ENCODE results near the gene AZIN2.

DNA sequence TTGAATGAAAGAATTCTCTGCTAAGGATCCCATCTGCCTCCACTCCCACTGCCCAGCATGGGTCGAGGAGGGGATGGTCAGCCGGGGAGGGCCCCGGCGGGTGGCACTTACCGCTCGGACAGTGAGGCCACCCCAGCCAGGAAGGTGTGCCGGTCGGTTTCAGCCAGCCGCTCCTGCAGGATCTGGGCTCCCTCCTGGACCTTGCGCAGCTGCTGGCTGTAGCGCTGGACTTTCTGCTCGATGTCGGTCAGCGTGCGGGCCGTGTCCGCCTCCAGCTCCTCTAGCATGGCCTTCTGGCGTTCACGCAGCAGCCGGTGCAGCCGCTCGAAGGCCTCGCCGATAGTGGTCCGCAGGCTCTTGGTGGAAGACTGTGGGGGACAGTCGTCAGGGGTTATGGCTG is 78.6 kb downstream of the AZIN2 start:
- TF ChIP-seq EZH2 (IDR thresholded peaks at IDR 0.05; ENCODE audit: low read depth): no peak
- TF ChIP-seq, protein P1, sequence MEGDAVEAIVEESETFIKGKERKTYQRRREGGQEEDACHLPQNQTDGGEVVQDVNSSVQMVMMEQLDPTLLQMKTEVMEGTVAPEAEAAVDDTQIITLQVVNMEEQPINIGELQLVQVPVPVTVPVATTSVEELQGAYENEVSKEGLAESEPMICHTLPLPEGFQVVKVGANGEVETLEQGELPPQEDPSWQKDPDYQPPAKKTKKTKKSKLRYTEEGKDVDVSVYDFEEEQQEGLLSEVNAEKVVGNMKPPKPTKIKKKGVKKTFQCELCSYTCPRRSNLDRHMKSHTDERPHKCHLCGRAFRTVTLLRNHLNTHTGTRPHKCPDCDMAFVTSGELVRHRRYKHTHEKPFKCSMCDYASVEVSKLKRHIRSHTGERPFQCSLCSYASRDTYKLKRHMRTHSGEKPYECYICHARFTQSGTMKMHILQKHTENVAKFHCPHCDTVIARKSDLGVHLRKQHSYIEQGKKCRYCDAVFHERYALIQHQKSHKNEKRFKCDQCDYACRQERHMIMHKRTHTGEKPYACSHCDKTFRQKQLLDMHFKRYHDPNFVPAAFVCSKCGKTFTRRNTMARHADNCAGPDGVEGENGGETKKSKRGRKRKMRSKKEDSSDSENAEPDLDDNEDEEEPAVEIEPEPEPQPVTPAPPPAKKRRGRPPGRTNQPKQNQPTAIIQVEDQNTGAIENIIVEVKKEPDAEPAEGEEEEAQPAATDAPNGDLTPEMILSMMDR (conservative IDR thresholded peaks at IDR 0.05): no peak

Measured in PC-9 (cell line).